Spleen (tissue), 11 donors: Measurements from ENCODE around the gene TIPARP. TPM values are rescaled to one million over a fixed set of nuclear protein-coding genes. Genes with fewer than 3 reads are reported as not detected.

Experiments used
- DNase-seq: peaks from one replicate; pipeline ENCODE4 v3.0.0-alpha.2; 2020
- H3K27ac ChIP-seq, 8 donors: fragments of 200-600 bp; sonication (generic) in 7 of 8; 1 replicate in 4 of 8; 2 replicates in 4 of 8; pipeline versions ENCODE4 v1.5.0 to v1.8.0; 2016 to 2021; ENCODE audit warnings: inconsistent platforms in 4 of 8, mild to moderate bottlenecking in 4 of 8, moderate library complexity in 1 of 8
- H3K27me3 ChIP-seq, 7 donors: fragments of 200-600 bp; sonication (generic) in 6 of 7; replicated peaks in 1 of 7; 1 replicate in 4 of 7; 2 replicates in 3 of 7; pipeline versions ENCODE4 v1.5.0 to v1.8.0; 2016 to 2021; ENCODE audit warnings: inconsistent platforms in 3 of 7, mild to moderate bottlenecking in 1 of 7
- H3K36me3 ChIP-seq, 6 donors: fragments of 200-600 bp; sonication (generic) in 5 of 6; 1 replicate in 4 of 6; 2 replicates in 2 of 6; pipeline versions ENCODE4 v1.5.0 to v1.8.0; 2016 to 2021; ENCODE audit warnings: inconsistent platforms in 2 of 6
- H3K4me1 ChIP-seq, 6 donors: fragments of 200-600 bp; sonication (generic) in 5 of 6; 1 replicate in 3 of 6; 2 replicates in 3 of 6; pipeline versions ENCODE4 v1.5.0 to v1.8.0; 2016 to 2021; ENCODE audit warnings: inconsistent platforms in 3 of 6
- H3K4me3 ChIP-seq, 8 donors: fragments of 200-600 bp; sonication (generic) in 7 of 8; 1 replicate in 4 of 8; 2 replicates in 4 of 8; pipeline versions ENCODE4 v1.5.0 to v1.8.0; 2016 to 2021; ENCODE audit warnings: inconsistent platforms in 4 of 8, mild to moderate bottlenecking in 4 of 8, moderate library complexity in 2 of 8
- H3K9me3 ChIP-seq, 8 donors: fragments of 200-600 bp; sonication (generic) in 7 of 8; 1 replicate in 4 of 8; 2 replicates in 4 of 8; pipeline versions ENCODE4 v1.5.0 to v1.8.0; 2016 to 2021; ENCODE audit warnings: inconsistent platforms in 4 of 8
- POLR2A ChIP-seq, 3 donors: fragments of 450-650 bp; IDR thresholded peaks; one replicate each; pipeline ENCODE4 v1.5.1; 2017; ENCODE audit warnings: antibody characterized with exemption in 3 of 3, mild to moderate bottlenecking in 1 of 3
- POLR2AphosphoS5 ChIP-seq, 3 donors: sonication (generic); formaldehyde crosslinking; IDR thresholded peaks; one replicate each; pipeline ENCODE4 v1.5.1; 2017; ENCODE audit warnings: antibody characterized with exemption in 3 of 3
- WGBS, 5 donors: extraction: QIAGEN DNeasy Blood & Tissue Kit in 3 of 5; methylation state at CpG; one replicate each; pipeline versions ENCODE4 v1.1.5 to v1.1.7; 2013 to 2018; 5-methylcytosine and 5-hydroxymethylcytosine counted together
- intact Hi-C: fragments of 100-400 bp; cut with DNase I; formaldehyde crosslinking; loops from one replicate; pipeline ENCODE4 v1.15.0; 2023; ENCODE audit warnings: low total_unique reads
- polyA plus RNA-seq, 3 donors: library from polyadenylated mRNA; stranded (reverse); fragments of 200-250 nt; gene quantifications; one replicate each; pipeline ENCODE4 v1.2.1, GENCODE V29; 2013
- total RNA-seq, 7 donors: library from RNA; depleted of rRNA in 3 of 7; stranded (reverse); fragments of >200 nt in 3 of 7; fragmentation: NEBNext Ultra II Directional in 4 of 7; extraction: Animal tissue kit (Norgen Biotek cat#: 25700) in 4 of 7; gene quantifications; one replicate each; pipeline versions ENCODE4 v1.1.0 to v1.2.1, GENCODE V29; 2016 to 2021
- TF ChIP-seq, protein P1 (sequence below), 11 experiments: fragments of 200-600 bp in 7 of 11; fragments of 450-650 bp in 4 of 11; sonication (generic) in 4 of 11; IDR thresholded peaks in 8 of 11; conservative IDR thresholded peaks in 3 of 11; 1 replicate in 7 of 11; 2 replicates in 4 of 11; pipeline versions ENCODE4 v1.4.0 to v1.8.0; 2016 to 2021; ENCODE audit warnings: antibody characterized with exemption in 11 of 11, inconsistent platforms in 4 of 11, mild to moderate bottlenecking in 1 of 11
- donor health status: healthy with polysubstance abuse.
- donor health status: DM: no; HTN: no; CAD: no; lungs with moderate emphysema.
- donor health status: DM: no; HTN: no; CAD: no.
- donor health status: Bipolar disorder and iron deficiency.
- donor health status: healthy.
- donor health status: DM: no; HTN: no; CAD: no.
- donor health status: DM: yes; HTN: yes; CAD: no.

Gene TIPARP
- total and polyA plus RNA-seq, 10 donors = 4.5 to 39.8 (median 25.1) TPM

DNA sequence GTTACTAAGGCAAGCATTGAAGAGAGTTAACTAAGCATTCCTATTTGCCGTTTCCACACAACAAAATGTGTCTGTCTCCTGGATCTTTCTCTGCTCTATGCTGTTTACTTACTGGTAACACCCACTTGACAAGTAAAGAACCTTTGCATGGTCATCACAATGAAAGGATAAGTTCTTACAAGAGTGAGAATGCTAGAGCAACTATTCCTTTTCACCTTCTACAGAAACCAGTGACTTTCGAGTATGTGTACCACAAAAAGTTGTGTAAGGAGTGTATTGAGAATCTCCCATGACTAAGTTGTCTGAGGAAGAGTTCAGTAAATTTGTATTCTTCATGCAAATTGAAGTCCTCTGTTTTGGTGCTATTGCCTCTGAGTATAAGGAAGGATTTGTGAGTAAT lies 10.8 kb downstream of the TIPARP start:
- DNase-seq = no peak
- WGBS, 5 donors = 59 to 80% (median 73%) methylated on average over 2 of the region's 2 CpGs
- H3K27me3 ChIP-seq = no peaks in the 10 kb centered on the region
- H3K27ac ChIP-seq = peak overlapping the region in 4 of 8 donors; percentile 48 to 69 (median 60)
- intact Hi-C loops = no loop called here
- H3K9me3 ChIP-seq = no peaks in the 10 kb centered on the region
- TF ChIP-seq POLR2A (IDR thresholded peaks at IDR 0.05) (no peak), POLR2AphosphoS5 (IDR thresholded peaks at IDR 0.05) (no peak)
- TF ChIP-seq, protein P1, sequence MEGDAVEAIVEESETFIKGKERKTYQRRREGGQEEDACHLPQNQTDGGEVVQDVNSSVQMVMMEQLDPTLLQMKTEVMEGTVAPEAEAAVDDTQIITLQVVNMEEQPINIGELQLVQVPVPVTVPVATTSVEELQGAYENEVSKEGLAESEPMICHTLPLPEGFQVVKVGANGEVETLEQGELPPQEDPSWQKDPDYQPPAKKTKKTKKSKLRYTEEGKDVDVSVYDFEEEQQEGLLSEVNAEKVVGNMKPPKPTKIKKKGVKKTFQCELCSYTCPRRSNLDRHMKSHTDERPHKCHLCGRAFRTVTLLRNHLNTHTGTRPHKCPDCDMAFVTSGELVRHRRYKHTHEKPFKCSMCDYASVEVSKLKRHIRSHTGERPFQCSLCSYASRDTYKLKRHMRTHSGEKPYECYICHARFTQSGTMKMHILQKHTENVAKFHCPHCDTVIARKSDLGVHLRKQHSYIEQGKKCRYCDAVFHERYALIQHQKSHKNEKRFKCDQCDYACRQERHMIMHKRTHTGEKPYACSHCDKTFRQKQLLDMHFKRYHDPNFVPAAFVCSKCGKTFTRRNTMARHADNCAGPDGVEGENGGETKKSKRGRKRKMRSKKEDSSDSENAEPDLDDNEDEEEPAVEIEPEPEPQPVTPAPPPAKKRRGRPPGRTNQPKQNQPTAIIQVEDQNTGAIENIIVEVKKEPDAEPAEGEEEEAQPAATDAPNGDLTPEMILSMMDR (IDR thresholded peaks at IDR 0.05 in 8 of 11, conservative IDR thresholded peaks at IDR 0.05 in 3 of 11) = no peak
- H3K36me3 ChIP-seq = peaks cover 0 to 25% (median 0%) of the 10 kb centered on the region in 6 donors
- peaks cover 22 to 100% (median 81%) of the 10 kb centered on the region in 6 donors for H3K4me1 ChIP-seq
- H3K4me3 ChIP-seq = peak overlapping the region in 1 of 8 donors; percentile 1

DNA sequence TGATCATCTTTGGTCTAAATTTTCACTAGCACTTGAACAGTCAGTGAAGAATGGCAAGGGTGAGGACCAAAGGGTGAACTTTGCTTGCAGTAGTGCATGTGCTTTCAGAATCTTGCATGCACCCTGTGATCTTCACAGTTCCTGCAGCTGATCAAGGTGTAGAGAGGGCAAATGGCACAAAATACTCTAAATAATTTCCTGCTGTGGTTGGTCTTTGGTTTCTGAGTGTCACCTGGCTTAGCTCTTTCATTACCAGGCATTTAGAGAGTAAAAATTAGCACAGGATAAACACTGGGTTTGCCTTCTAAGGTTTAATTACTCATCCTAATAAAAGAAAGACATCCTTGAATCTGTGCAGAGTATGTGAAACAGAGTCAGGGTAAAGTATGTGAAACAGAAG lies 11.4 kb downstream of the TIPARP start:
- H3K4me3 ChIP-seq = peak overlapping the region in 1 of 8 donors; percentile 25
- DNase-seq = no peak
- peak overlapping the region in 4 of 8 donors; percentile 48 to 69 (median 60) for H3K27ac ChIP-seq
- H3K9me3 ChIP-seq = no peaks in the 10 kb centered on the region
- H3K4me1 ChIP-seq = peaks cover 20 to 100% (median 80%) of the 10 kb centered on the region in 6 donors
- intact Hi-C loops = no loop called here
- H3K36me3 ChIP-seq = peaks cover 0 to 20% (median 0%) of the 10 kb centered on the region in 6 donors
- TF ChIP-seq POLR2AphosphoS5 (IDR thresholded peaks at IDR 0.05) (no peak), POLR2A (IDR thresholded peaks at IDR 0.05) (no peak)
- TF ChIP-seq, protein P1 (IDR thresholded peaks at IDR 0.05 in 8 of 11, conservative IDR thresholded peaks at IDR 0.05 in 3 of 11) = no peak
- H3K27me3 ChIP-seq = no peaks in the 10 kb centered on the region

DNA sequence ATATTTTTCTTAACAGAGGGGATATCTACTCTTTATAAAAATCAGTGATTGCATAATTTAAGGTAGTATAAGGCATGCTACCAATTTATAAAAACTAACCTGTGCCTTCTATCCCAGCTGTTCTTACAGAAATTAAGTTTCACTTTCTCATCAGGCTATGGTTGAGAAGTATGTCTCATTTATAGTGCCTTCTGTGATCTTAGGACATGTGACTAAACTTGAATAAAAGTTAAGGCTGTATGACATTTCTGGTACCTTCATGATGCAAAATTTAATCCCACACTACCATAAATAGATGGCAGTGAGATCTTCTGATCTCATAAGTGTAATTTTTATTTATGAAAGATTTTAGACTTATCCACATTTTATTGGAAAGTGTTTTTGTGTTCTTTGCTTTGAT lies 12.6 kb downstream of the TIPARP start:
- H3K27me3 ChIP-seq = no peaks in the 10 kb centered on the region
- TF ChIP-seq POLR2A (IDR thresholded peaks at IDR 0.05) = no peak
- TF ChIP-seq, protein P1 (IDR thresholded peaks at IDR 0.05 in 8 of 11, conservative IDR thresholded peaks at IDR 0.05 in 3 of 11) = no peak
- TF ChIP-seq POLR2AphosphoS5 (IDR thresholded peaks at IDR 0.05) = no peak
- no peak overlapping the region for H3K27ac ChIP-seq
- intact Hi-C loops = no loop called here
- H3K9me3 ChIP-seq = no peaks in the 10 kb centered on the region
- no peak for DNase-seq
- H3K4me1 ChIP-seq = peaks cover 14 to 100% (median 77%) of the 10 kb centered on the region in 6 donors
- peaks cover 0 to 7% (median 0%) of the 10 kb centered on the region in 6 donors for H3K36me3 ChIP-seq
- H3K4me3 ChIP-seq = no peak overlapping the region

DNA sequence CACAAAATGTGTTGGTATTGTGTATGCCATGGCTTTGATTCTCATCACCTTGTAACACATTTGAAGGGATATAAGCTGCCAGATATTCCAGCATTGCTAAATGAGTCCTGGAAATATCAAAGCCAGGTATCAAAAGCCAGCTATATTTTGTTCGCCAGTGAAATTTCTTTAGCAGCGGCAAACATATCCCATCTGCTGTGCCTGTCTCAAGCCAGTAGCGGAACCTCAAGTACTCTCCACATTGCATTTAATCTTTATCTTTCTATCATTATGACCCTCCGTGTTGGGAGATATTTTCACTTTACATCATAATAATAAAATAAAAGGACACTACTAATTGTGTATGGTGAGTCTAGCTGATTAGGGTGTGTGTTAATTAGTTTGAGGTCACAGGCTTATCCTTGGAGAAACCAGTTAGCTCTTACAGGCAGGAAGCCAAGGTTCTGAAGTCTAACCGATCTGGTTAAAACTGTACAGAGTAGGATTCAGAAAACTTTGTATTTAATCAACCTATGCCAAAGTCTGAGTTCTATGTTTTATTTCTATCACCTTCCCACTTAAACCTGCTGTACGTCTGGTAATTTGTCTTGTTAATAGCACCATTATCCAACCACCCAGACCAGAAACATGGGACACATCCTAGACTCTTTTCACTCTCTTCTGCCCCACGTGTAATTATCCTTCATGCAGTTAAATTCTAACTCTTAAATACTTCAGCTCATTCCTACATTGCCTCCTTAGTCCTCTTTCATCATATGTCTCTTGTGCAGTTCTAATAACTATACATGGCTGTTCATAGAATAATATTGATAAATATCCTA lies 14.5 kb downstream of the TIPARP start:
- Histone ChIP-seq H3K9me3 (no peaks in the 10 kb centered on the region), H3K27me3 (no peaks in the 10 kb centered on the region), H3K4me1 (peaks cover 13 to 94% (median 66%) of the 10 kb centered on the region in 6 donors), H3K27ac (no peak overlapping the region), H3K4me3 (no peak overlapping the region), H3K36me3 (peaks cover 0 to 11% (median 2%) of the 10 kb centered on the region in 6 donors)
- TF ChIP-seq POLR2A (IDR thresholded peaks at IDR 0.05) = no peak
- TF ChIP-seq, protein P1 (IDR thresholded peaks at IDR 0.05 in 8 of 11, conservative IDR thresholded peaks at IDR 0.05 in 3 of 11) = no peak
- no peak for TF ChIP-seq POLR2AphosphoS5 (IDR thresholded peaks at IDR 0.05)
- DNase-seq = no peak
- WGBS, 5 donors = 90 to 95% (median 92%) methylated on average over 7 of the region's 7 CpGs
- intact Hi-C loops = no loop called here
